Fibroblast of villous mesenchyme (primary cell): ENCODE results near the gene F2RL1. TPM values are rescaled to one million over a fixed set of nuclear protein-coding genes. Genes with fewer than 3 reads are reported as not detected.
A peak's percentile ranks its signal among the peaks of the same experiment; 100 is the strongest.

Experiments used
- DNase-seq: peaks from one replicate; pipeline ENCODE4 v3.0.0-alpha.2; 2010; ENCODE audit warnings: low read depth
- H3K4me3 ChIP-seq: 2 replicates; pipeline ENCODE4 v1.5.1; 2011; ENCODE audit warnings: low read depth, mild to moderate bottlenecking, low read length
- small RNA-seq: library from RNA; depleted of rRNA; stranded (forward); fragments of <200 nt; gene quantifications from one replicate; pipeline ENCODE3, GENCODE V24; 2012
- total RNA-seq: library from RNA; depleted of rRNA; stranded (reverse); fragments of >200 nt; gene quantifications from 2 replicates; pipeline ENCODE4 v1.2.3, GENCODE V29; 2012
- TF ChIP-seq, protein P1 (sequence below): IDR thresholded peaks from 2 replicates; pipeline ENCODE4 v1.5.1; 2012; ENCODE audit warnings: low read depth, mild to moderate bottlenecking, low read length; ENCODE audit not compliant: insufficient read depth

Gene F2RL1
- total RNA-seq, 1 donor, result 26.3 TPM

GRCh38 chr5:76867827-76868693, 49.2 kb downstream of the F2RL1 start:
- peak; percentile 70 for DNase-seq
- TF ChIP-seq, protein P1, sequence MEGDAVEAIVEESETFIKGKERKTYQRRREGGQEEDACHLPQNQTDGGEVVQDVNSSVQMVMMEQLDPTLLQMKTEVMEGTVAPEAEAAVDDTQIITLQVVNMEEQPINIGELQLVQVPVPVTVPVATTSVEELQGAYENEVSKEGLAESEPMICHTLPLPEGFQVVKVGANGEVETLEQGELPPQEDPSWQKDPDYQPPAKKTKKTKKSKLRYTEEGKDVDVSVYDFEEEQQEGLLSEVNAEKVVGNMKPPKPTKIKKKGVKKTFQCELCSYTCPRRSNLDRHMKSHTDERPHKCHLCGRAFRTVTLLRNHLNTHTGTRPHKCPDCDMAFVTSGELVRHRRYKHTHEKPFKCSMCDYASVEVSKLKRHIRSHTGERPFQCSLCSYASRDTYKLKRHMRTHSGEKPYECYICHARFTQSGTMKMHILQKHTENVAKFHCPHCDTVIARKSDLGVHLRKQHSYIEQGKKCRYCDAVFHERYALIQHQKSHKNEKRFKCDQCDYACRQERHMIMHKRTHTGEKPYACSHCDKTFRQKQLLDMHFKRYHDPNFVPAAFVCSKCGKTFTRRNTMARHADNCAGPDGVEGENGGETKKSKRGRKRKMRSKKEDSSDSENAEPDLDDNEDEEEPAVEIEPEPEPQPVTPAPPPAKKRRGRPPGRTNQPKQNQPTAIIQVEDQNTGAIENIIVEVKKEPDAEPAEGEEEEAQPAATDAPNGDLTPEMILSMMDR, result peak; percentile 77
- H3K4me3 ChIP-seq, result no peak overlapping the region

DNA sequence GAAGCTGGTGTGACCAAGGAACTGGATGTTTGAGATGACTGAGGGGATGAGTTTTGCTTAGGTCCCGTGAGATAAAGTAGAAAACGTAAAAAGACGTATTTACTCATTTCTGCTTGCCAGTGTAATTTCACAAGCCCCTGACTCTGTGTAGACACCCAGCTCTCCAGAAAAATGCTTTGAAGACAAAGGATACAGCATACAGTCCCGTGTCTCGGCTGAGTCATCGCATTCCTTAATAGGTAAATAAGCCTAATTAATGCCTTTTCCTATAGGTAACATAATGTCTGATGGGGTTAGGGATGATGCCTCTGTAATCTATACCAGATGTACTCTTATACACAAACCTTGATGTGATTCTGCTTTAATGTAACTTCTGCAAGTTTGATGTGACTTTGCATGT, 51.2 kb downstream of the F2RL1 start:
- TF ChIP-seq, protein P1, result no peak
- no peak for DNase-seq
- no peak overlapping the region for H3K4me3 ChIP-seq

- H3K4me3 ChIP-seq, result no peak overlapping the region
- DNase-seq, result no peak
- TF ChIP-seq, protein P1, result no peak
These were observed 55.3 kb downstream of the F2RL1 start for GRCh38 chr5:76874088-76874581.

Small RNA genes within 50 kb of the gene (small RNA-seq; reads per million reads assigned to genes)
- gene RN7SL208P, result not detected

Other genes starting within 250 kb of the F2RL1 start
- gene F2RL2, start 195.6 kb upstream of the F2RL1 start, total RNA-seq, result 29.8 and 43.2 TPM in 2 replicates
- gene F2R, start 102.9 kb upstream of the F2RL1 start, total RNA-seq, result 117 and 144 TPM in 2 replicates
- gene S100Z, start 31.0 kb downstream of the F2RL1 start, total RNA-seq, result not detected in 2 replicates
- not detected in 2 replicates for gene CRHBP, start 134.0 kb downstream of the F2RL1 start, total RNA-seq
- 19.0 and 20.0 TPM in 2 replicates for gene AGGF1, start 211.4 kb downstream of the F2RL1 start, total RNA-seq